Mesenchymal stem cell (in vitro differentiated cells and primary cell): Measurements from ENCODE around the gene NR4A1.

Experiments
- DNase-seq: peaks from one replicate; pipeline ENCODE4 v3.0.0-alpha.2; 2013
- H2AFZ ChIP-seq: one replicate; pipeline ENCODE4 v1.6.1; 2013; ENCODE audit warnings: low read depth, mild to moderate bottlenecking, control low read depth, inconsistent platforms, low read length, moderate library complexity
- H2AK5ac ChIP-seq: 2 replicates; pipeline ENCODE4 v1.6.1; 2013; ENCODE audit warnings: low read length, moderate library complexity, mild to moderate bottlenecking, inconsistent platforms; ENCODE audit not compliant: severe bottlenecking
- H2BK120ac ChIP-seq: one replicate; pipeline ENCODE4 v1.6.1; 2013; ENCODE audit warnings: low read depth, mild to moderate bottlenecking, inconsistent platforms, low read length, moderate library complexity
- H2BK12ac ChIP-seq, 2 experiments: one replicate each; pipeline ENCODE4 v1.6.1; 2013; ENCODE audit warnings: inconsistent platforms in 2 of 2, low read length in 2 of 2, mild to moderate bottlenecking in 2 of 2, moderate library complexity in 2 of 2, control low read depth in 1 of 2
- H2BK15ac ChIP-seq: one replicate; pipeline ENCODE4 v1.6.1; 2013; ENCODE audit warnings: mild to moderate bottlenecking, low read depth, inconsistent platforms; ENCODE audit not compliant: poor library complexity, severe bottlenecking
- H2BK5ac ChIP-seq: 2 replicates; pipeline ENCODE4 v1.6.1; 2013; ENCODE audit warnings: low read depth, mild to moderate bottlenecking, low read length, control low read depth, inconsistent platforms; ENCODE audit not compliant: poor library complexity, severe bottlenecking
- H3K14ac ChIP-seq, 2 experiments: one replicate each; pipeline ENCODE4 v1.6.1; 2013; ENCODE audit warnings: inconsistent platforms in 2 of 2, low read length in 2 of 2, control low read depth in 1 of 2, mild to moderate bottlenecking in 1 of 2, moderate library complexity in 1 of 2
- H3K18ac ChIP-seq, 2 experiments: one replicate each; pipeline ENCODE4 v1.6.1; 2013; ENCODE audit warnings: inconsistent platforms in 2 of 2, low read length in 2 of 2, control low read depth in 1 of 2, low read depth in 1 of 2, mild to moderate bottlenecking in 1 of 2
- H3K23ac ChIP-seq, 2 experiments: one replicate each; pipeline ENCODE4 v1.6.1; 2013; ENCODE audit warnings: inconsistent platforms in 2 of 2, low read length in 2 of 2, mild to moderate bottlenecking in 2 of 2, moderate library complexity in 2 of 2, control low read depth in 1 of 2
- H3K27ac ChIP-seq: 2 replicates; pipeline ENCODE4 v1.5.1; 2013; ENCODE audit warnings: mild to moderate bottlenecking, moderate library complexity, low read length, control low read depth, inconsistent platforms; ENCODE audit not compliant: poor library complexity, severe bottlenecking
- H3K27me3 ChIP-seq, 2 experiments: 2 replicates each; pipeline versions ENCODE4 v1.6.1 to v1.7.0; 2013; ENCODE audit warnings: low read length in 2 of 2, mild to moderate bottlenecking in 2 of 2, moderate library complexity in 2 of 2, control low read depth in 1 of 2, inconsistent platforms in 1 of 2; ENCODE audit not compliant: control insufficient read depth in 1 of 2, insufficient read depth in 1 of 2
- H3K36me3 ChIP-seq, 2 experiments: 2 replicates each; pipeline versions ENCODE4 v1.6.1 to v1.7.0; 2013; ENCODE audit warnings: low read length in 2 of 2, control low read depth in 1 of 2, inconsistent platforms in 1 of 2, low read depth in 1 of 2, mild to moderate bottlenecking in 1 of 2; ENCODE audit not compliant: insufficient read depth in 2 of 2, control insufficient read depth in 1 of 2
- H3K4ac ChIP-seq, 2 experiments: one replicate each; pipeline ENCODE4 v1.6.1; 2013; ENCODE audit warnings: inconsistent platforms in 2 of 2, low read length in 2 of 2, mild to moderate bottlenecking in 2 of 2, moderate library complexity in 2 of 2, control low read depth in 1 of 2, low read depth in 1 of 2
- H3K4me1 ChIP-seq: 2 replicates; pipeline ENCODE4 v1.6.1; 2013; ENCODE audit warnings: low read depth, low read length, control low read depth; ENCODE audit not compliant: control insufficient read depth, insufficient read depth
- H3K4me2 ChIP-seq: 2 replicates; pipeline ENCODE4 v1.6.1; 2013; ENCODE audit warnings: low read length, mild to moderate bottlenecking, inconsistent platforms; ENCODE audit not compliant: poor library complexity, severe bottlenecking
- H3K4me3 ChIP-seq, 2 experiments: 2 replicates each; pipeline versions ENCODE4 v1.5.1 to v1.7.0; 2013; ENCODE audit warnings: low read length in 2 of 2, mild to moderate bottlenecking in 2 of 2, control low read depth in 1 of 2, low read depth in 1 of 2; ENCODE audit not compliant: insufficient read depth in 1 of 2
- H3K79me1 ChIP-seq: replicated peaks from 2 replicates; pipeline ENCODE4 v1.6.1; 2013; ENCODE audit warnings: mild to moderate bottlenecking, control low read depth, low read length, inconsistent platforms; ENCODE audit not compliant: poor library complexity, severe bottlenecking
- H3K9ac ChIP-seq: 2 replicates; pipeline ENCODE4 v1.7.0; 2013; ENCODE audit warnings: mild to moderate bottlenecking, low read length, moderate library complexity
- H3K9me3 ChIP-seq: 2 replicates; pipeline ENCODE4 v1.7.0; 2013; ENCODE audit warnings: mild to moderate bottlenecking, low read length; ENCODE audit not compliant: control insufficient read depth
- H4K8ac ChIP-seq: one replicate; pipeline ENCODE4 v1.6.1; 2013; ENCODE audit warnings: inconsistent platforms, mild to moderate bottlenecking, low read length, moderate library complexity
- H4K91ac ChIP-seq: one replicate; pipeline ENCODE4 v1.6.1; 2013; ENCODE audit warnings: mild to moderate bottlenecking, low read length, inconsistent platforms
- WGBS: methylation state at CpG from one replicate; pipeline ENCODE4 v1.1.7; 2013; ENCODE audit warnings: mixed read lengths; 5-methylcytosine and 5-hydroxymethylcytosine counted together

Gene NR4A1

GRCh38 chr12:52069327-52070184 lies 18.3 kb downstream of the NR4A1 start, which contains the start of gene ATG101:
ATG101 (plus strand) TSS chr12:52069978; CDS start chr12:52073651, 3,673 bp downstream.
- peak within 1 kb of the TSS; percentile 98 for H3K9ac ChIP-seq
- H3K4me1 ChIP-seq, result peaks cover 18% of the 10 kb centered on the region
- no peak within 1 kb of the TSS for H2AK5ac ChIP-seq
- peak within 1 kb of the TSS; percentile 77 for H3K27ac ChIP-seq
- H2AFZ ChIP-seq, result peak within 1 kb of the TSS; percentile 46
- H3K4me3 ChIP-seq, result peak within 1 kb of the TSS; percentile 86 to 100
- peak within 1 kb of the TSS; percentile 60 for H3K4me2 ChIP-seq
- H3K36me3 ChIP-seq, result peaks cover 17 to 23% of the 10 kb centered on the region in 2 experiments
- peak within 1 kb of the TSS; percentile 96 to 97 for H2BK12ac ChIP-seq
- WGBS, result 2% methylated on average over 56 of the region's 60 CpGs
- H2BK120ac ChIP-seq, result peak within 1 kb of the TSS; percentile 99
- H3K18ac ChIP-seq, result peak within 1 kb of the TSS; percentile 85 to 99
- peak within 1 kb of the TSS; percentile 86 to 98 for H3K4ac ChIP-seq
- H3K23ac ChIP-seq, result peak within 1 kb of the TSS in 1 of 2 experiments; percentile 14
- H4K8ac ChIP-seq, result peak within 1 kb of the TSS; percentile 99
- H2BK5ac ChIP-seq, result peak within 1 kb of the TSS; percentile 100
- peaks cover 0 to 8% of the 10 kb centered on the region in 2 experiments for H3K27me3 ChIP-seq
- H3K14ac ChIP-seq, result peak within 1 kb of the TSS in 1 of 2 experiments; percentile 92
- peaks cover 6% of the 10 kb centered on the region for H3K79me1 ChIP-seq
- DNase-seq, result peak; percentile 98
- H3K9me3 ChIP-seq, result no peaks in the 10 kb centered on the region
- peak within 1 kb of the TSS; percentile 87 for H2BK15ac ChIP-seq
- peak within 1 kb of the TSS; percentile 99 for H4K91ac ChIP-seq

- peaks cover 25 to 31% of the 10 kb centered on the region in 2 experiments for H3K36me3 ChIP-seq
- no peak overlapping the region for H2AK5ac ChIP-seq
- peaks cover 22% of the 10 kb centered on the region for H3K4me1 ChIP-seq
- peak overlapping the region in 1 of 2 experiments; percentile 14 for H3K23ac ChIP-seq
- peak overlapping the region; percentile 70 to 76 for H3K18ac ChIP-seq
- no peak overlapping the region for H2BK120ac ChIP-seq
- peak overlapping the region; percentile 12 for H2BK15ac ChIP-seq
- H2BK12ac ChIP-seq, result peak overlapping the region in 1 of 2 experiments; percentile 35
- H3K27me3 ChIP-seq, result peaks cover 0 to 8% of the 10 kb centered on the region in 2 experiments
- peak; percentile 59 for DNase-seq
- peak overlapping the region in 1 of 2 experiments; percentile 64 for H3K14ac ChIP-seq
- peak overlapping the region; percentile 86 to 100 for H3K4me3 ChIP-seq
- H3K9me3 ChIP-seq, result no peaks in the 10 kb centered on the region
- H2BK5ac ChIP-seq, result peak overlapping the region; percentile 38
- H3K27ac ChIP-seq, result peak overlapping the region; percentile 6
- peak overlapping the region; percentile 37 for H3K4me2 ChIP-seq
- H3K9ac ChIP-seq, result peak overlapping the region; percentile 98
- WGBS, result 12% methylated on average over 25 of the region's 37 CpGs
- peaks cover 12% of the 10 kb centered on the region for H3K79me1 ChIP-seq
- H2AFZ ChIP-seq, result peak overlapping the region; percentile 21
- H3K4ac ChIP-seq, result peak overlapping the region in 1 of 2 experiments; percentile 76
- H4K91ac ChIP-seq, result peak overlapping the region; percentile 78
- peak overlapping the region; percentile 87 for H4K8ac ChIP-seq
These were observed 19.1 kb downstream of the NR4A1 start for GRCh38 chr12:52070185-52070925.

GRCh38 chr12:52073531-52074381 lies 22.5 kb downstream of the NR4A1 start:
- H3K27me3 ChIP-seq, result no peaks in the 10 kb centered on the region
- H3K36me3 ChIP-seq, result peaks cover 55 to 63% of the 10 kb centered on the region in 2 experiments
- no peak overlapping the region for H4K8ac ChIP-seq
- H3K4ac ChIP-seq, result no peak overlapping the region
- no peak overlapping the region for H3K4me2 ChIP-seq
- WGBS, result 89% methylated on average over 17 of the region's 23 CpGs
- no peak overlapping the region for H2BK120ac ChIP-seq
- H3K18ac ChIP-seq, result peak overlapping the region in 1 of 2 experiments; percentile 28
- H2BK12ac ChIP-seq, result peak overlapping the region in 1 of 2 experiments; percentile 37
- H3K9ac ChIP-seq, result no peak overlapping the region
- H2AK5ac ChIP-seq, result no peak overlapping the region
- peak overlapping the region in 1 of 2 experiments; percentile 23 for H3K23ac ChIP-seq
- H2AFZ ChIP-seq, result no peak overlapping the region
- DNase-seq, result peak; percentile 80
- no peak overlapping the region for H4K91ac ChIP-seq
- H3K4me3 ChIP-seq, result peak overlapping the region in 1 of 2 experiments; percentile 12
- peaks cover 25% of the 10 kb centered on the region for H3K4me1 ChIP-seq
- H2BK15ac ChIP-seq, result no peak overlapping the region
- peaks cover 36% of the 10 kb centered on the region for H3K79me1 ChIP-seq
- no peaks in the 10 kb centered on the region for H3K9me3 ChIP-seq
- H2BK5ac ChIP-seq, result no peak overlapping the region
- H3K14ac ChIP-seq, result peak overlapping the region in 1 of 2 experiments; percentile 66
- no peak overlapping the region for H3K27ac ChIP-seq
